H9 (cell line): ENCODE results near the gene BFSP1. TPM values are rescaled to one million over a fixed set of nuclear protein-coding genes. Genes with fewer than 3 reads are reported as not detected.

ENCODE experiments used
- DNase-seq: peaks from one replicate; pipeline ENCODE4 v3.0.0-alpha.2; 2017
- H2AFZ ChIP-seq: one replicate; pipeline ENCODE4 v1.6.1; 2013; ENCODE audit warnings: mild to moderate bottlenecking, low read length, control low read depth, moderate library complexity
- H2AK5ac ChIP-seq: 2 replicates; pipeline ENCODE4 v1.6.1; 2013; ENCODE audit warnings: low read length, control low read depth, mixed read lengths; ENCODE audit not compliant: insufficient read length
- H2BK120ac ChIP-seq: one replicate; pipeline ENCODE4 v1.6.1; 2013; ENCODE audit warnings: low read depth, mild to moderate bottlenecking, low read length, control low read depth, inconsistent platforms; ENCODE audit not compliant: poor library complexity, severe bottlenecking
- H2BK12ac ChIP-seq: 2 replicates; pipeline ENCODE4 v1.6.1; 2013; ENCODE audit warnings: low read length, control low read depth, mixed read lengths, low read depth; ENCODE audit not compliant: insufficient read length
- H2BK15ac ChIP-seq: 2 replicates; pipeline ENCODE4 v1.6.1; 2013; ENCODE audit warnings: low read depth, low read length, control low read depth
- H2BK20ac ChIP-seq: one replicate; pipeline ENCODE4 v1.6.1; 2013; ENCODE audit warnings: low read depth, mild to moderate bottlenecking, low read length, control low read depth, inconsistent platforms; ENCODE audit not compliant: poor library complexity, severe bottlenecking
- H2BK5ac ChIP-seq: 2 replicates; pipeline ENCODE4 v1.6.1; 2013; ENCODE audit warnings: low read length, control low read depth, mixed read lengths; ENCODE audit not compliant: insufficient read length
- H3K14ac ChIP-seq: 2 replicates; pipeline ENCODE4 v1.6.1; 2013; ENCODE audit warnings: low read length, control low read depth; ENCODE audit not compliant: insufficient read depth
- H3K18ac ChIP-seq: 2 replicates; pipeline ENCODE4 v1.6.1; 2013; ENCODE audit warnings: low read depth, mild to moderate bottlenecking, mixed read lengths, low read length, control low read depth; ENCODE audit not compliant: insufficient read length
- H3K23ac ChIP-seq: 2 replicates; pipeline ENCODE4 v1.6.1; 2013; ENCODE audit warnings: low read length, control low read depth, mixed read lengths, low read depth; ENCODE audit not compliant: insufficient read length
- H3K23me2 ChIP-seq: 2 replicates; pipeline ENCODE4 v1.6.1; 2013; ENCODE audit warnings: low read depth, mild to moderate bottlenecking, mixed read lengths, low read length, control low read depth; ENCODE audit not compliant: insufficient read length, poor library complexity, severe bottlenecking
- H3K27ac ChIP-seq: 2 replicates; pipeline ENCODE4 v1.5.1; 2013; ENCODE audit warnings: low read length, control low read depth, mixed read lengths, low read depth; ENCODE audit not compliant: insufficient read length
- H3K27me3 ChIP-seq: 2 replicates; pipeline ENCODE4 v1.6.1; 2013; ENCODE audit warnings: low read length, control low read depth, inconsistent platforms; ENCODE audit not compliant: insufficient read depth
- H3K4ac ChIP-seq: 2 replicates; pipeline ENCODE4 v1.6.1; 2013; ENCODE audit warnings: low read depth, mild to moderate bottlenecking, control low read depth, inconsistent platforms, low read length, moderate library complexity
- H3K4me1 ChIP-seq: 2 replicates; pipeline ENCODE4 v1.6.1; 2013; ENCODE audit warnings: low read length, control low read depth, inconsistent platforms; ENCODE audit not compliant: insufficient read depth
- H3K4me2 ChIP-seq: 2 replicates; pipeline ENCODE4 v1.6.1; 2013; ENCODE audit warnings: low read length, control low read depth, mixed read lengths; ENCODE audit not compliant: insufficient read length, insufficient read depth
- H3K56ac ChIP-seq: 2 replicates; pipeline ENCODE4 v1.6.1; 2013; ENCODE audit warnings: low read depth, mild to moderate bottlenecking, mixed read lengths, low read length, control low read depth; ENCODE audit not compliant: insufficient read length
- H3K79me1 ChIP-seq: 2 replicates; pipeline ENCODE4 v1.6.1; 2013; ENCODE audit warnings: low read depth, mild to moderate bottlenecking, moderate library complexity, low read length, control low read depth, inconsistent platforms; ENCODE audit not compliant: insufficient read depth, poor library complexity, severe bottlenecking
- H3K79me2 ChIP-seq: 2 replicates; pipeline ENCODE4 v1.6.1; 2013; ENCODE audit warnings: low read length, control low read depth, inconsistent platforms; ENCODE audit not compliant: insufficient read depth
- H3K9ac ChIP-seq: 2 replicates; pipeline ENCODE4 v1.6.1; 2013; ENCODE audit warnings: low read length, control low read depth, mixed read lengths; ENCODE audit not compliant: insufficient read length; ENCODE audit errors: extremely low read depth
- H3K9me3 ChIP-seq: one replicate; pipeline ENCODE4 v1.6.1; 2013; ENCODE audit warnings: low read depth, low read length, inconsistent platforms; ENCODE audit not compliant: control insufficient read depth
- H3T11ph ChIP-seq: one replicate; pipeline ENCODE4 v1.6.1; 2013; ENCODE audit warnings: mild to moderate bottlenecking, low read length, control low read depth, inconsistent platforms
- H4K20me1 ChIP-seq: one replicate; pipeline ENCODE4 v1.6.1; 2013; ENCODE audit not compliant: control insufficient read depth, insufficient read length, insufficient read depth
- H4K5ac ChIP-seq: 2 replicates; pipeline ENCODE4 v1.6.1; 2013; ENCODE audit warnings: low read depth, mild to moderate bottlenecking, mixed read lengths, low read length, control low read depth; ENCODE audit not compliant: insufficient read length
- H4K8ac ChIP-seq: replicated peaks from 2 replicates; pipeline ENCODE4 v1.6.1; 2013; ENCODE audit warnings: low read length, control low read depth, mixed read lengths, low read depth; ENCODE audit not compliant: insufficient read length
- H4K91ac ChIP-seq: 2 replicates; pipeline ENCODE4 v1.6.1; 2013; ENCODE audit warnings: low read depth, mild to moderate bottlenecking, moderate library complexity, mixed read lengths, low read length, control low read depth; ENCODE audit not compliant: insufficient read length
- H3K27ac Mint-ChIP-seq, 3 experiments: 2 replicates in 2 of 3; 3 replicates in 1 of 3; pipeline ENCODE4 v1.8.0; 2020 to 2021; ENCODE audit warnings: mixed read lengths in 3 of 3, mild to moderate bottlenecking in 1 of 3, moderate library complexity in 1 of 3
- H3K27me3 Mint-ChIP-seq: 2 replicates; pipeline ENCODE4 v1.8.0; 2021; ENCODE audit warnings: low read depth, mild to moderate bottlenecking, moderate library complexity, mixed read lengths
- H3K36me3 Mint-ChIP-seq, 3 experiments: 2 replicates in 2 of 3; 3 replicates in 1 of 3; pipeline ENCODE4 v1.8.0; 2020 to 2021; ENCODE audit warnings: low read depth in 3 of 3, mixed read lengths in 3 of 3; ENCODE audit not compliant: insufficient read depth in 1 of 3
- H3K4me1 Mint-ChIP-seq, 2 experiments: 2 replicates each; pipeline ENCODE4 v1.8.0; 2020; ENCODE audit warnings: mixed read lengths in 2 of 2
- H3K4me3 Mint-ChIP-seq, 2 experiments: 2 replicates in 1 of 2; 3 replicates in 1 of 2; pipeline ENCODE4 v1.8.0; 2020 to 2021; ENCODE audit warnings: mild to moderate bottlenecking in 2 of 2, mixed read lengths in 2 of 2, moderate library complexity in 1 of 2
- H3K9me3 Mint-ChIP-seq, 2 experiments: 2 replicates in 1 of 2; 3 replicates in 1 of 2; pipeline ENCODE4 v1.8.0; 2020; ENCODE audit warnings: mild to moderate bottlenecking in 2 of 2, mixed read lengths in 2 of 2, moderate library complexity in 1 of 2
- CTCF ChIP-seq: fragments of 200-600 bp; sonication (generic); conservative IDR thresholded peaks from 3 replicates; pipeline ENCODE4 v1.8.0; 2021; ENCODE audit warnings: antibody characterized with exemption, mild to moderate bottlenecking
- WGBS: extraction: QIAGEN DNeasy Blood & Tissue Kit; methylation state at CpG from one replicate; pipeline ENCODE4 v1.1.7; 2013; ENCODE audit warnings: missing lambda C conversion rate, low lambda C conversion rate, mixed read lengths; ENCODE audit not compliant: insufficient read length; ENCODE audit errors: extremely low coverage; 5-methylcytosine and 5-hydroxymethylcytosine counted together
- total RNA-seq: library from RNA; stranded (reverse); gene quantifications from 2 replicates; pipeline ENCODE4 v1.2.1, GENCODE V29; 2021

BFSP1 gene
- total RNA-seq, 1 experiment from 2014 or later: 9.4 TPM

GRCh38 chr20:17497821-17498580 is 33.2 kb downstream of the BFSP1 start:
- no peak overlapping the region for H2AK5ac ChIP-seq
- H3K23ac ChIP-seq: no peak overlapping the region
- no peak overlapping the region for H3K4ac ChIP-seq
- no peaks in the 10 kb centered on the region for H3K4me1 ChIP-seq
- H4K8ac ChIP-seq: no peak overlapping the region
- Mint-ChIP-seq H3K36me3 (peaks cover 0 to 16% (median 0%) of the 10 kb centered on the region in 3 experiments; a peak in 3 of 7 replicates), H3K4me3 (no peak overlapping the region), H3K4me1 (peaks cover 7 to 11% of the 10 kb centered on the region in 2 experiments), H3K27me3 (no peaks in the 10 kb centered on the region), H3K27ac (no peak overlapping the region), H3K9me3 (no peaks in the 10 kb centered on the region)
- no peak overlapping the region for H2AFZ ChIP-seq
- no peak overlapping the region for H3T11ph ChIP-seq
- no peak overlapping the region for H3K4me2 ChIP-seq
- H4K5ac ChIP-seq: no peak overlapping the region
- TF ChIP-seq CTCF: no peak
- H2BK120ac ChIP-seq: no peak overlapping the region
- no peak overlapping the region for H3K14ac ChIP-seq
- H3K27me3 ChIP-seq: no peaks in the 10 kb centered on the region; the same call in 1 of the 2 replicates
- H3K9ac ChIP-seq: no peak overlapping the region
- no peak overlapping the region for H2BK5ac ChIP-seq
- 0 out of 2 replicates have a peak, but pooled peaks cover 2% of the 10 kb centered on the region for H3K79me2 ChIP-seq
- no peak overlapping the region for H4K91ac ChIP-seq
- H3K27ac ChIP-seq: no peak overlapping the region
- H3K23me2 ChIP-seq: no peaks in the 10 kb centered on the region
- no peak for DNase-seq
- H3K56ac ChIP-seq: no peak overlapping the region
- H2BK12ac ChIP-seq: no peak overlapping the region
- no peaks in the 10 kb centered on the region for H3K79me1 ChIP-seq
- H2BK20ac ChIP-seq: no peak overlapping the region
- H2BK15ac ChIP-seq: no peak overlapping the region
- no peak overlapping the region for H3K18ac ChIP-seq
- no peaks in the 10 kb centered on the region for H4K20me1 ChIP-seq
- H3K9me3 ChIP-seq: no peaks in the 10 kb centered on the region
- WGBS: no CpG with 5 or more reads among the region's 11 CpGs
